Measurements from ENCODE around the gene CPD. TPM values are rescaled to one million over a fixed set of nuclear protein-coding genes. Genes with fewer than 3 reads are reported as not detected.

The CPD gene
- total RNA-seq, 1 donor from 2014 or later: 124 TPM

GRCh38 chr17:30476726-30477082 is 98.0 kb downstream of the CPD start:
- TF ChIP-seq CTCF (conservative IDR thresholded peaks at IDR 0.05; ENCODE audit: low read depth, low read length): no peak
- DNase-seq (ENCODE audit: low read depth): no peak
- peak overlapping the region; percentile 67 for H3K4me3 ChIP-seq (ENCODE audit: low read depth, low read length)

- H3K4me3 ChIP-seq (ENCODE audit: low read depth, low read length): peak within 1 kb of the TSS; percentile 67
- peak; percentile 75 for TF ChIP-seq CTCF (conservative IDR thresholded peaks at IDR 0.05; ENCODE audit: low read depth, low read length)
- peak; percentile 60 for DNase-seq (ENCODE audit: low read depth)
Measured at GRCh38 chr17:30477083-30477773, 98.5 kb downstream of the CPD start, which contains the start of gene GOSR1. GOSR1 (plus strand) TSS chr17:30477408; CDS start chr17:30477434, 26 bp downstream.

- DNase-seq (ENCODE audit: low read depth): no peak
- H3K4me3 ChIP-seq (ENCODE audit: low read depth, low read length): peak overlapping the region; percentile 67
- TF ChIP-seq CTCF (conservative IDR thresholded peaks at IDR 0.05; ENCODE audit: low read depth, low read length): no peak
Measured at GRCh38 chr17:30477774-30478115, 99.0 kb downstream of the CPD start.

GRCh38 chr17:30482555-30482954 is 103.8 kb downstream of the CPD start:
- H3K4me3 ChIP-seq (ENCODE audit: low read depth, low read length): no peak overlapping the region
- no peak for DNase-seq (ENCODE audit: low read depth)
- no peak for TF ChIP-seq CTCF (conservative IDR thresholded peaks at IDR 0.05; ENCODE audit: low read depth, low read length)

GRCh38 chr17:30483159-30483558 is 104.4 kb downstream of the CPD start:
- DNase-seq (ENCODE audit: low read depth): no peak
- H3K4me3 ChIP-seq (ENCODE audit: low read depth, low read length): no peak overlapping the region
- TF ChIP-seq CTCF (conservative IDR thresholded peaks at IDR 0.05; ENCODE audit: low read depth, low read length): no peak

GRCh38 chr17:30493780-30494179 is 115.1 kb downstream of the CPD start:
- DNase-seq (ENCODE audit: low read depth): no peak
- no peak for TF ChIP-seq CTCF (conservative IDR thresholded peaks at IDR 0.05; ENCODE audit: low read depth, low read length)

GRCh38 chr17:30495586-30495985 is 116.9 kb downstream of the CPD start:
- no peak overlapping the region for H3K4me3 ChIP-seq (ENCODE audit: low read depth, low read length)
- DNase-seq (ENCODE audit: low read depth): no peak
- no peak for TF ChIP-seq CTCF (conservative IDR thresholded peaks at IDR 0.05; ENCODE audit: low read depth, low read length)

More at GRCh38 chr17:30493780-30494179, 115.1 kb downstream of the CPD start:
- H3K4me3 ChIP-seq (ENCODE audit: low read depth, low read length): no peak overlapping the region

Data from epithelial cell of proximal tubule (primary cell).